Measurements from ENCODE around the gene TARM1.

GRCh38 chr19:54029930-54030490 is 51.2 kb downstream of the TARM1 start:
- TF ChIP-seq POLR2AphosphoS5 (IDR thresholded peaks at IDR 0.05; ENCODE audit: low read depth, low read length) (no peak), POLR2A (IDR thresholded peaks at IDR 0.05; ENCODE audit: low read depth, low read length) (no peak), SPI1 (IDR thresholded peaks at IDR 0.05; ENCODE audit: low read depth, low read length) (no peak), TAF1 (IDR thresholded peaks at IDR 0.05; ENCODE audit: low read depth, low read length) (no peak)

All from GM12891 (cell line).